ENCODE data around the gene TTLL11.

TTLL11 gene

DNA sequence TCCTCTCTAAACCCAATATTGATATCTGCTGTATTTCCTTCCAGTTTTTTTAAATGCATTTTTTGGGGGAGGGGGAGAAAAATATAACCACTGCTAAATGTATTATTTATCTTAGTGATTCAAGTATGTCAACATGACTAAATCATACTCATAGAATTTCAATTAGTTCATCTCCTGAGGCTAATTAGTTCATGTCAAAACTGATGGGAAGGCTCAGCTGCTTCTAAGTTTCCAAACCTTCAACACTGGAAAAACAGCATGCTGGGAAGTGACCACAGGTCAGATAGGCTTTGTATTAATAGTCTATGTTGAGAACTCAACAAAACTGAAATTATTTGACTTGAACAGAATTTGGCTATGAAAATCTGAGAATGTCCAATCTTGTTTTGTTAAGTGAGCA lies 118.7 kb downstream of the TTLL11 start:
- H3K27ac ChIP-seq: no peak overlapping the region
- TF ChIP-seq CTCF (conservative IDR thresholded peaks at IDR 0.05): no peak
- no peak for TF ChIP-seq ZFX (IDR thresholded peaks at IDR 0.05)

GRCh38 chr9:121972501-121972981 lies 120.6 kb downstream of the TTLL11 start:
- H3K27ac ChIP-seq: no peak overlapping the region
- TF ChIP-seq ZFX (IDR thresholded peaks at IDR 0.05): no peak
- TF ChIP-seq CTCF (conservative IDR thresholded peaks at IDR 0.05): no peak

- H3K27ac ChIP-seq: no peak overlapping the region
- TF ChIP-seq ZFX (IDR thresholded peaks at IDR 0.05): no peak
- TF ChIP-seq CTCF (conservative IDR thresholded peaks at IDR 0.05): no peak
Measured at GRCh38 chr9:121968056-121968455, 125.1 kb downstream of the TTLL11 start.

- H3K27ac ChIP-seq: no peak overlapping the region
- no peak for TF ChIP-seq CTCF (conservative IDR thresholded peaks at IDR 0.05)
- TF ChIP-seq ZFX (IDR thresholded peaks at IDR 0.05): no peak
Measured at GRCh38 chr9:121966706-121967105, 126.4 kb downstream of the TTLL11 start.

GRCh38 chr9:121963528-121963995 lies 129.5 kb downstream of the TTLL11 start:
- no peak overlapping the region for H3K27ac ChIP-seq
- TF ChIP-seq ZFX (IDR thresholded peaks at IDR 0.05): no peak
- TF ChIP-seq CTCF (conservative IDR thresholded peaks at IDR 0.05): no peak

DNA sequence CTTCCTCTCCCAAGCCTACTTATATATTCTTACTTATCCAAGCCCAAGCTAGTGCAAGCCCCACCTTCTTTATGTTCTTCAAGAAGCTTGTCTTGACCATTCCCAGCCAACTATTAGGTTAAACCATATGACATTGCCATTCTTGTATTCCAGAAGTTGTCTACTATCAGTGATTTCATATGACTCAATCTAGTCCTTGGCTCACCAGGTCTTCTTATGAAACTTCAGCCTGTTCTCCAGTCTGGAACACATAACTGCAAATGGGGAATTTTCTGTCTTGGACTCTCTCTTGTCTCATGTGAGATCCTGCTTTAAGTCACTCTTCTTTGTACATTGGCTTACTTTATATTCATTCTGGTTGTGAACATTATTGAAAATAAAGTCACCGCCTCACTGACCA lies 130.7 kb downstream of the TTLL11 start:
- TF ChIP-seq CTCF (conservative IDR thresholded peaks at IDR 0.05) (no peak), ZFX (IDR thresholded peaks at IDR 0.05) (no peak)
- H3K27ac ChIP-seq: no peak overlapping the region

GRCh38 chr9:121960665-121961064 lies 132.4 kb downstream of the TTLL11 start:
- TF ChIP-seq ZFX (IDR thresholded peaks at IDR 0.05) (no peak), CTCF (conservative IDR thresholded peaks at IDR 0.05) (no peak)
- H3K27ac ChIP-seq: no peak overlapping the region

Data from C4-2B (cell line).